ENCODE data around the gene ADSS2.
"Not testable (repeated sequence)": the region's sequence is repeated elsewhere in the genome, so short reads cannot be mapped to it uniquely, and the experiment has no call there.

ADSS2 gene

DNA sequence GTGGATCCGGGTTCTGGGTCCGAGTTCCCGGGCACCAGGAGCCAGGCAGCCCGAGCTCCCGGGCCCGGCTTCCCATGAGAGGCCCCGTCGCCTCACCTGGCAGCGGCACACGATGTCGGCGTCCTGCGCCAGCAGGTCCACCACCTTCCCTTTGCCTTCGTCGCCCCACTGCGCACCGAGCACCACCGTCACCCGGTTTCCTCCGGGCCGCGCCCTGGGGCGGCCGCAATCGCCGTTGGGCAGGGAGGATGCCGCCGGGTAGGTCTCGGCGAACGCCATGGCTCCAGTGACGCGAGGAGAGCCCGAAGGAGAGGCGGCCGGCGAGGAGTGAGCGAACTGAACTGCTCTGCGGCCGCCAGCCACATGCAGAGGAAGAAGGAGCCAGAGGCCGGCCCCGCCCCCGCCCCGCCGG, at the start of gene ADSS2:
TSS of gene ADSS2 (minus strand) at position 371 of the 412 bp plus-strand sequence. CDS start at position 279, 92 bp downstream.
- DNase-seq, result no peak

DNA sequence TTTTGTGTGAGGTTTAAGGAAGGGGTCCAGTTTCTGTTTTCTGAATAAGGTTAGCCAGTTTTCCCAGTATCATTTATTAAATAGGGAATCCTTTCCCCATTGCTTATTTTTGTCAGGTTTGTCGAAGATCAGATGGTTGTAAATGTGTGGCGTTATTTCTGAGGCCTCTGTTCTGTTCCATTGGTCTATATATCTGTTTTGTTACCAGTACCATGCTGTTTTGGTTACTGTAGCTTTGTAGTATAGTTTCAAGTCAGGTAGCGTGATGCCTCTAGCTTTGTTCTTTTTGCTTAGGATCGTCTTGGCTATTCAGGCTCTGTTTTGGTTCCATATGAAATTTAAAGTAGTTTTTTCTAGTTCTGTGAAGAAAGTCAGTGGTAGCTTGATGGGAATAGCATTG, 48.8 kb upstream of the ADSS2 start:
- not testable (repeated sequence) for DNase-seq

DNA sequence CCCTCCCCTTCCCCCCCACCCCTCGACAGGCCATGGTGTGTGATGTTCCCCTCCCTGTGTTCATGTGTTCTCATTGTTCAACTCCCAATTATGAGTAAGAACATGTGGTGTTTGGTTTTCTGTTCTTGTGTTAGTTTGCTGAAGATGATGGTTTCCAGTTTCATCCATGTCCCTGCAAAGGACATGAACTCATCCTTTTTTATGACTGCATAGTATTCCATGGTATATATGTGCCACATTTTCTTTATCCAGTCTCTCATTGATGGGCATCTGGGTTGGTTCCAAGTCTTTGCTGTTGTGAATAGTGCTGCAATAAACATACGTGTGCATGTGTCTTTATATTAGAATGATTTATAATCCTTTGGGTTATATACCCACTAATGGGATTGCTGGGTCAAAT, 47.8 kb upstream of the ADSS2 start:
- DNase-seq, result not testable (repeated sequence)

DNA sequence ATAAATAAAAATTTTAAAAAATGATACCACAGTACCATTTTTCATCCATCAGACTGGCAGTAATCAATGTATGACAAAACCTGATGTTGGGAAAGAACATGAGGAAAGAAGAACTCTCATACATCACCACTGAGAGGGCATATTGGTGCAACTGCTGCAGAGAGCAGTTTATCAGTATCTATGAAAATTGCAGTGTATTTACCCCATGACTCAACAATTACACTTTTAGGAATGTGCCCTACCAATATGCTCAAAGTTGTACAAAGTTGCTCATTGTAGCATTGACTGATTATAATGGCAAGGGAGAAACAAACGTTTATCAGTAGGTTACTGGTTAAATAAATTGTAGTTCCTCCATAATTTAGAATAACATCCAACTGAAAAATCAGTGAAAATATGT, 46.1 kb upstream of the ADSS2 start:
- no peak for DNase-seq

DNA sequence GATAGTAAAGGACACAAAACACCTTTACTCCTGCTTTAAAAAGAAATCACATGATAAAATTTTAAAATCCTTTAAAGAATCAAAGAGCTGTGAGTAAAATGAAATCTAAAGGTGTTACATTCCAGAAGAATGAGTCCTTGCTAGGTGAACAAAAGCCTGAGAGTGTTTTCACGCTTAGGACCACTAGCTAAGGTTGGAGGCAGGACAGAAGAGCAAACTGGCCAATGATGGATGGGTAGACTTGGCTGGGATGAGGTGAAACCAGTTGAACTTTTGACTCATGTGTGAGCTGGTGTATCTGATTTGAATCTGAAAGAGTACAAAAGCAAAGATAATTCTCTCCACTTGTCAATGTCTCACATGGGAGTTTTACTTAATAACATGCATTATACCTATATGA, 44.5 kb upstream of the ADSS2 start:
- DNase-seq, result no peak

DNA sequence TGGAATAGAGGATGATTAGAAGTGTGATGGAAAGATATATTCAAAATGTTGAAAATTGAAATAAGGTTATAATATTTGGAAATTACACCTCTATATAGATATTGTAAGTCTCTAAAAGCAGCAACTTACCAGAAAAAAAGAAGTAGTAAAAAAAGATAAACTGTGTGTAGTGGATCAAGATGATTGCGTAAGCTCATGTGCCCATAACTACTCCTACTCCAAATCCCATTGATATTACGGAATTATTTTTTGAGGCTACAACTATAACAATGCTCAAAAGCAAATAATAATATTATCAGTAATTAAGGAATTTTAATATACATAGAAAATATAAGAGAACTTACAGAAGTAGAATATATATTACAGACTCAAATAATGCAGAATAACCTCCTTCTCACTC, 42.9 kb upstream of the ADSS2 start:
- DNase-seq, result no peak

DNA sequence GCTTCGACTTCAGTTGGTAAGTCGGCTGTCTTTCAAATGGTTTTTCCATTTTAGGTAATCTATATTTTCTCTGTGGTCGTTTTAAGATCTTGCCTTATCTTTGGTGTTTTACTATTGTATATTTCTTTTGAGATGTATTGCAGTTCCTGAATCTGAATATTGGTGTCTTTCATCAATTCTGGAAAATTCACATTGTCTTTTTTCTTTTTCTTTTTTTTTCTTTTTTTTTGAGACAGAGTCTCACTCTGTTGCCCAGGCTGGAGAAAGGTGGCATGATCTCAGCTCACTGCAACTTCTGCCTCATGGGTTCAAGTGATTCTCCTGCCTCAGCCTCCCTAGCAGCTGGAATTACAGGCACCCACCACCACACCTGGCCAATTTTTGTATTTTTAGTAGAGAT, 33.3 kb upstream of the ADSS2 start:
- DNase-seq, result not testable (repeated sequence)

DNA sequence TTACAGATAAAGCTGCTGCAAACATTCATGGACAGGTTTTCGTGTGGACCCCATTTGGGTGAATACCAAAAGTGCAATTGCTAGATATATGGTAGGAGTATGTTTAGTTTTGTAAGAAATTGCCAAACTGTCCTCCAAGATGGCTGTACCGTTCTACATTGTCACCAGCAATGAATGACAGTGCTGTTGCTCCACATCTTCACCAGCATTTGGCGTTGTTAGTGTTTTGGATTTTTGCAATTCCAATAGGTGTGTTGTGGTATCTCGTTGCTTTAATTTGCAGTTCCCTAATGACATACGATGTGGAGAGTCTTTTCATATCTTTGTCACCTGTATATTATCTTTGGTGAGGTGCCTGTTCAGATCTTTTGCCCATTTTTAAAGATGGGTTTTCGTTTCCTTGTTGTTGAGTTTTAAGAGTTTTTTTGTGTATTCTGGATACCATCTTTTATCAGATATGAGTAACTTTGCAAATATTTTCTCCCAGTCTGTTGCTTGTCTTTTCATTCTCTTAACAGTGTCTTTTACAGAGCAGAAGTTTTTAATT, 21.4 kb upstream of the ADSS2 start:
- DNase-seq, result no peak

DNA sequence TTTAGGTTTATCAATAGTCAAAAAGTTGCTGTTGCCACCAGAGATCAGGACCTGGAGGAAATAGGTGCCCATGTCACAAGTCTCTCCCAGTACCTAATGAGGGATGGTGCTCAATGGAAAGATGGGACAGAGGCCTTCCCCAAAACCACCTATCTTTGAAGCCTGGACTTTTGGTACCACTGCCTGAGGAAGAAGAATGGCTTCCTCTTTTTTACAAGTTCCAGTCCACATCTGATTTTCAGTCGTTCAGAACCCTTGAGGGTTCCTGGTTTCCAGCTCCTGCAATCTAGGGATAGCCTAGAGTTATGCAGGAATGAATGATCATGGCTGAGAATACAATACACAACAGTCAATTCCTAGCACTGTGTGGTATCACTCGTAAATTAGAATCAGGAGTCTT, 15.0 kb upstream of the ADSS2 start:
- no peak for DNase-seq

DNA sequence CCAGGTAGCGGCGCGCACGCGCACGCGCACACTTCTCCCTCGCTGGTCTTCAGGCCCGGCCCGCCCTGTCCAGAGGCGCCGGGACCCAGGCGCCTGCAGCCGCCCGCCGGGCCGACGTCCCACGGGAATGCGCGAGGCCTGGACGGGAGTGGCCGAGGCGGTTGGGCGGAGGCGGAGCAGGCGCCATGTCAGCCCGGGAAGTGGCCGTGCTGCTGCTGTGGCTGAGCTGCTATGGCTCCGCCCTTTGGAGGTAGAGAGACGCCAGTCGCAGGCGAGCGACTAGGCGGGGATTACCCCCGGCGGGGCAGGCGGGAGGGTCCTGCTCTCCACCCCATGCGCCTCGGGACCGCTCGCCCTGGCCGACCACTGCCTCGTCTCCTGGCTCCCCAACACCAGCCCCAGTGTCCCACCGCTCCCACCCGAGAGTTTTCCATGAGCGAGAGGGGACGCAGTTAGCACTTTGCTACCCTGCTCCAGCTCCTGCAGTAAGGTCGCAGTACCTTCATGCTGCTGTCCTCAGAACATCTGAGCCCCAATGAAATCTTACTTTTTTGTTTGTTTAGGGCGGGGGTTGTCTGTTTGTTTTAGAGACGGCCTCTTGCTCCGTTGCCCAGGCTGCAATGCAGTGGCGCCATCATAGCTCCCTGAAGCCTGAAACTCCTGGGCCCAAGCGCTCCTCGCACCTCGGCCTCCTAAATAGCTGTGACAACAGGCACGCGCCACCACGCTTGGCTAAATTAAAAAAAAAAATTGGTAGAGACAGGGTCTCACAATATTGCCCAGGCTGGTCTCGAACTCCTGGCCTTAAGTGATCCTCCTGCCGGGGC, 9.7 kb upstream of the ADSS2 start, which contains the start of gene CATSPERE:
TSS of gene CATSPERE (plus strand) at position 29 of the 827 bp plus-strand sequence. CDS start at position 186, 157 bp downstream.
- DNase-seq, result peak; percentile 76

DNA sequence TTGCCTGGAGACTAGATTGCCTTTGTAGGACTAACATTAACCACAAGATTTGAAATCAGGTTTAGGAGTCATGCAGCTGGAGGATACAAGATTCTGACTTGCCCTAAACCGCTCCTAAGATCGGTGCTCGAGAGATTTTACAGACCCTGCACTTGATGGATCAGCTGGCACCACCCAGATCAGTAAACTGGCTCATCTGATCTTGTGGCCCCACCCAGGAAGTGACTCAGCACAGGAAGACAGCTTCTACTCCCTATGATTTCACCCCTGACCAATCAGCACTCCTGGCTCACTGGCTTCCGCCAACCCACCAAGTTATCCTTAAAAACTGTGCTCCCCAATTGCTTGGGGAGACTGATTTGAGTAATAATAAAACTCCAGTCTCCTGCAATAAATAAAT, 8.5 kb upstream of the ADSS2 start:
- peak; percentile 46 for DNase-seq

DNA sequence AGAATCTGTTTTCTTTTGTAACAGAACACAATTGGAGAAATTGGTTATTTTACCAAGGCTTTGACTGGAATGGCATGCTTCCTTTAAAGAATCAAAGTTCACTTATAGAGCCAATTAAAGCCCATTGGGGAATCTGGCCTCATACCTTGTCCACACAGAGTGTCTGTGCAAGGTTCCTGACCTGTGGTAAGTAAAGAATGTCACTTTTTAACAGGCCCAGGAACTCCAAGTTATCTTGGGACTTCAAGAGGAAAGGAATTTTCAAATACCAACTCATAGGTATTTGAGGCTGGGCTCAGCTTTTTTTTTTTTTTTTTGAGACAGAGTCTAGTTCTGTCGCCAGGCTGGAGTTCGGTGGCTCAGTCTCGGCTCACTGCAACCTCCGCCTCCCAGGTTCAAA, 7.1 kb upstream of the ADSS2 start:
- DNase-seq, result no peak

DNA sequence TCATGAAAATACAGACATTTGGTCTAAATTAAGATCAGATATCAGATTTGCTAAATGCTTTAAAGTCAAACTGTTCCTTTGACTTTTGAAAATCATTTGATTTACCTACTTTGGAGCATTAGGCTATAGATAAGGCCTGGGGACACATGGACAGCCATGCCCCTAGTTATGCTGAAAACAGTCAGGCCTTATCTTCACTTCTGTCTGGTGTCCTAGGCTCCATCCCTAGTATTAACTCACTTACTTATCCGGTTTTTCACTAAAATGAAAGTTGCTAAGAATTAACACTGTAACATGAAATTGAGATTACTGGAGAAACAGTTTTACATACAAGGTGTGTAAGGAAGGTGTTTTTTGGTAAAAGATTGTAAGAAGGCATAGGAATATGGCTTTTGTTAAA, 4.9 kb upstream of the ADSS2 start:
- DNase-seq, result no peak

DNA sequence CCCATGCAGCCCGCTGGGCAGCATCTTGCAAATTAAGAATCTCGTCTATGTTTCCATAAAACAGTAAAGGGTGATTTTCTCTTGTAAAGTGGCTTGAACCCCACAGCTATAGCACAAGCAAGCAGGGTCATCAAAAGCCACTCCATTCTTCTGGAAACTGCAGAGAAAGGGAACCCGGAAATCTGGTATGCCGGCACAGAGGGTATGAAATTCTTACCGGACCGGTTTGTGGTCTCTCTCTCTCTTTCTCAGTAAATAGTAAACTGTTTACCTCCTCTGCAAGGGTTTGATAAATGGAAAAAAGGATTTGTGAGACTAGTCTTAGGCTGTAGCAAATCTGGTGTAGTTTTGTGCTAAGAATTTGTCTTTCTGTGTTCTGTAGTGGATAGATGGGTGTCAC, 2.7 kb upstream of the ADSS2 start:
- DNase-seq, result no peak

DNA sequence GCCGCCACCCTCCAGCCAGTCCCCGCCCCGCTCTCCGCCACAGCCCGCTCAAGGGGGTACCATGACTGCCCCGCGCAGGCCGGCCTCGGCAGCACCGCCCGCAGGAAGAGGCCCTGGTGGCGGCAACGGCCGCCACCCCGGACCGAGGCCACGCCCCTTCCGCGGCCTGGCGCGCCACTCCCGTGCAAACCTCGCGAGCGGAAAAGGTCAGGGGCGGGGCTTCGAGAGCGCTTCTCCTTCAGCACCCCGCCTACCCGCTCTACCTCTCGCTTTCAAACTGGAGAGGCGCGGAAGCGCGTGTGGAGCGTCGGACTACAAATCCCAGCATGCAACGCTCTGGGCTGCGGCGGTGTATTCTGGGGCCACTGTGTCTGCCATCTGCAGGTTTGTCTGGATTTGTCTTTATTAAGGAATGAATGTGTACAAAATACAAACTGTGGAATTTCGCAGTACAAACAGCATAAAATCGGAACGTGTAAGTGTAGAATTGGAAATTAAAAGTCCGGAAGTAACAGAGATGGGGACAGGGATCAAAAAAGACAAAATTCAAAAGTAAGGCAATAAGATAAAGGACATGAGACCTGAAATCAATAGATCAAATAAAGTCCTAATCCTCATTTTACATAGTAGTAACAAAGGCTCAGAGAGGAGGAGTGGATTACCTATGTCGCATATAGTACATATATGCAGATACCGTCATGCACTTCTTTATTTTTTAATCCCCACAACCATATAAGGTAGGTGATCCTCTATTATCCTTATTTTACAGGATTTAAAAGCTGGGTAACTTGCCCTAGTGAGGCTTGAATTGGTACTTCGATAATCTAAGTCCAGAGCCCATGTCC, 464 bp upstream of the ADSS2 start:
- DNase-seq, result peak; percentile 99

DNA sequence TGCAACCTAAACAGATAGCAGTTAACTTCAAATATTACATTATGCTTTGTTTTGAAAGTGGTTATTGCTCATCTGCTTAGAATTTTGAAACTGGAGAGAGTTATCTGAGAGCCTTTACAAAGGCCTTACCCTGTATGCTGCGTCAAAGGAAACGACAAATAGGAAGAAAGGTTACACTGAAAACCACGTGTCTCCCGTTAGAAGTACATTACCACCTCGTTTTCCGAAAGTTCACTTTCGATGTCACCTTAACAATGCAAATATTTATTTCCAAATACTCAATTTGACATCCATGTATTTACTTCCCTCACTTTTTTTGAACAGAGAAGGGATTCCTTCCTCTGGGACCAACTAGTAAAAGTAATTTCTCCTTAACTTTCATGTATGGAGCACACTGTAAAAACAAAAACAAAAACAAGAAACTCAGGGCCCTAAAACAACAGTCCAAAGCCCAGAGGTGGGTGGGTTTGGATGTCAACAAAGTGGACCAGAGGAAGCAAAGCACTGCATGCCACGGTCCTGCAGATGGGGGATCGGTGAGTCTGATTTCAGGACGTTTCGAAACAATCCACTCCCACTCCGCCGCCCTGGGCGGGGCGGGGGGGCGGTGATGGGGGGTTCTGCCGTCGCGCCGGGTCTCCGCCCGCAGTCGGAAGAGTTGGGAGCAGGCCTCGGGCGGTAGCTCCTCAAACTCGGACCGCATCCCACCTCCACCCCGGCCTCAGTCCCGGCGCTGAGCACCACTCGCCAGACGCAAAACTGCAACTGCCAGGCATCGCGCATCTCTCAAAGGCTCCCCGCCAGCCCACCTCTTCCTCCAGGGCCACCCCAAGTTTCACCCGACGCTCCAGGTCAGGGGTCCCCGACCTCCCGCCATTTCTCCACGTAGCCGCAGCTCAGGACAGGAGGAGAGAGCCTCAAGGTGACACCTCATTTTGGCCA, 841 bp downstream of the ADSS2 start:
- peak; percentile 69 for DNase-seq

DNA sequence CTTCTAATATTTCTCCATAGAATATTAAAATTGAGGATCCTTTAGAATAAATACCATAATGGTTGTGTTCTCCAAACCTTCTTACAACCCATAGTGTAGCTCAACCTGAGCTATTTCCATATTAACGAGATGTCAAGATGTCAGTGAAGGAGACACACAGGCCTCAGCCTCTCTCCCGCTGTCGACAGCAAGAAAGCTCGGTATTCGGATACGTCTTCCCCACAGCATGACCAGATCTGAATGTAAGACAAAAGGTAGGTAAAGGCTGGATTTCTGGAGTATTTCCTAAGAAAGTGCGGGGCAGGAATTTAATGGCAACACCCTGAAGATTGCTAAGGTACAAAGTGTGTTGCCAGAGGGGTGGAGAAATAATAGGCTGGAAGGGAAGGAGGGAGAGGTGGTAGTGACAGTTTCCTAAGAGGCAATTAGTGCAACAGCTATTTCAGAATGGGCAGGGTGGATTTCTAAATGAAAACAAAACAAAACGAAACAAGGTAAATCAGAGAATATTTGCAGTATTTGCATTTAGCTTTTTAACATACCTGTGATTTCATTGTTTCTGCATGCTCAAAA, 1.7 kb downstream of the ADSS2 start:
- no peak for DNase-seq

DNA sequence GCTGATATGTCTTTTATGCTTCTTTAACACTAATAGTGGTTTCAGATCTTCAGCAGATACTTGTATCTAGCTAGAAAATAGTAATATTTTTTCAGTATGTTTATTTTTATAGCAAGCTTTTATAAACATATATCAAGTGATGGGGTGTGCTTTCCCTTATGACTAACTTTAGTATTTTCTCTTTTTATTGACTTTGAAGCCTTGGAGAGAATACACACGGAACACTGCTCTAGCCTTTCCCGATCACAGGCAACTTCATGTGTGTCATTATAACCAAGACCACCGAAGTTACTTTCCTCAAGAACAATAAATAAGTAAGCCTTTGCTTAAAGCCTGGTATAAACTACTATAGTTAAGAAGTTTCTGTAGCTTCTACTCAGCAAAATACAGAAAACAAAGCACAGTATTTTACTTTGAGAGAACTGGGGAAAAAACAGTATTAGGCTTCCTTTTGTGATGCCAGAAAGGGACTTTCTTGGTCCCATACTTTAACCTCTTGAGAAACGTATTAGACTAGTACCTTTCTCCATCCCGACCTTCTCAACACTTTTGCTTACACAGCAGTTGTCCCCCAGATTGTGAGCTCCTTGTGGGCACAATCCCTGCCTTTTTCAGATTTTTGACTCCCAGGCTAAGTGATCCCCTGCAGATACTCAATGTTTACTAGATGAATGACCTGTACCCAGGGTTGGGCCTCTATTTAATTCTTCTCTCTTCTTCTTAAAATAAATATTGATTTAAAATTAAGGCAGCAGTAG, 3.3 kb downstream of the ADSS2 start:
- DNase-seq, result no peak

DNA sequence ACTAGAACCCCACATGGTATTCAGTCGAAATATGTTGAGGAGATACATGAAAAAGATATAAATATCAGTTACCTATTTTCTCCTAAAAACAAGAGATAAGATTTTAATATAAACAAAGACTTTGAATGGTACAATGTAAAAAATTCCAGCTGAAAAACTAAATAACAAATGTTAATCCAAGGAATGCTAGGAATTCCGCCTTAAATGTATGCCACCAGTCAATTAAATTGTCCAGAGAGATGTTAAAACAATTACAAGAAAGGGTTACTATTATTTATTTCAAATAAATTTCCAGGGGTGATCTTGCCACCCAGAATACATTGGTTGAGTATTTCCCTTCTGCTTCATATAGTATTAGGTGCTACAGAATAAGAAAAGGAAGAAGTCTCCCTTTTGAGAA, 4.2 kb downstream of the ADSS2 start:
- no peak for DNase-seq

DNA sequence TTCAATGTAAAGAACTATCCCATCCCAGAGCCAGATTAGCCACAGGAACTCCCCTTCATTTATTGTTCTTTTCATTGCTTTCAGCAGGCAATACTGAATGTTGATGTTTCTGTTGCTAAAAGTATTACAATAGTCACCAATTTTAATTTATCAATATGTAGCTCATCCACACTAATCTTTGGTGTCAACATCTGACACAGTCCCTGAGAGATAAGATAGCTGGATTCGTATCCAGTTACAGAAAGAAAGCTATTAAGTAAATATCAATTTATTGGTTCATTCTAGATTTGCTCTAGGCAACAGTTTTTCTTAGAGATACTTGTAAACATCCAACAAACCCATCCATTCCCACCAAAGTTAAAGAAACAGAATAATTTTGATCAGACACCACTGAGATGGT, 4.7 kb downstream of the ADSS2 start:
- no peak for DNase-seq

Measured in activated naive CD4-positive, alpha-beta T cell treated with anti-CD3 and anti-CD28 coated beads, Interleukin-2, amount 50 U/mL, for 16 hours (primary cell).